A549 treated with ZK216348 at 1 μM for 4 hours (cell line): Measurements from ENCODE around the gene ZNF226. TPM values are rescaled to one million over a fixed set of nuclear protein-coding genes. Genes with fewer than 3 reads are reported as not detected.

Source experiments
- total RNA-seq: library from RNA; stranded (reverse); fragments of 200-300 nt; extraction: Qiagen RNA extraction; gene quantifications from 5 replicates; pipeline ENCODE4 v1.2.3, GENCODE V29; 2022; ENCODE audit warnings: low read depth

ZNF226 gene
- total RNA-seq = 18.9 to 29.1 TPM (median 22.7 TPM) in 5 replicates

GRCh38 chr19:44164673-44165512 lies at the start of gene ZNF226:
TSS of gene ZNF226 (plus strand) at chr19:44165100. CDS start at chr19:44170081, 4,981 bp downstream.

GRCh38 chr19:44141191-44142058 lies 23.5 kb upstream of the ZNF226 start, which contains the start of gene ZNF234:
TSS of gene ZNF234 (plus strand) at chr19:44141554. CDS start at chr19:44144633, 3,079 bp downstream.

GRCh38 chr19:44212250-44212865 lies 47.5 kb downstream of the ZNF226 start, which contains the start of gene ZNF227:
TSS of gene ZNF227 (plus strand) at chr19:44212532. CDS start at chr19:44217793, 5,261 bp downstream.

Other genes starting within 250 kb of the ZNF226 start
- 9.1 to 12.6 TPM (median 10.9 TPM) in 5 replicates for gene ZNF45, start 229.8 kb upstream of the ZNF226 start, total RNA-seq
- 0.31 to 1.1 TPM (median 0.65 TPM) in 5 replicates for gene ZNF221, start 213.9 kb upstream of the ZNF226 start, total RNA-seq
- 2.7 to 3.4 TPM (median 3.1 TPM) in 5 replicates for gene ZNF155, start 180.9 kb upstream of the ZNF226 start, total RNA-seq
- 2.2 to 3.2 TPM (median 2.8 TPM) in 5 replicates for gene ZNF230, start 162.1 kb upstream of the ZNF226 start, total RNA-seq
- gene ZNF222, start 139.7 kb upstream of the ZNF226 start, total RNA-seq = 3.0 to 4.6 TPM (median 4.2 TPM) in 5 replicates
- 1.7 to 3.4 TPM (median 2.8 TPM) in 5 replicates for gene ZNF223, start 113.1 kb upstream of the ZNF226 start, total RNA-seq
- 0.36 to 0.57 TPM (median 0.40 TPM) in 5 replicates for gene ZNF284, start 92.9 kb upstream of the ZNF226 start, total RNA-seq
- gene ZNF224, start 70.7 kb upstream of the ZNF226 start, total RNA-seq = 9.0 to 11.9 TPM (median 10.6 TPM) in 5 replicates
- 2.6 to 5.2 TPM (median 2.9 TPM) in 5 replicates for gene ZNF225, start 51.7 kb upstream of the ZNF226 start, total RNA-seq
- gene ZNF234, start 23.5 kb upstream of the ZNF226 start, total RNA-seq = 1.6 to 3.0 TPM (median 2.6 TPM) in 5 replicates
- 9.3 to 15.1 TPM (median 10.5 TPM) in 5 replicates for gene ZNF227, start 47.4 kb downstream of the ZNF226 start, total RNA-seq
- 0.31 to 1.2 TPM (median 0.95 TPM) in 5 replicates for gene ZNF233, start 94.8 kb downstream of the ZNF226 start, total RNA-seq
- gene ZNF235, start 139.9 kb downstream of the ZNF226 start, total RNA-seq = 2.9 to 4.1 TPM (median 3.3 TPM) in 5 replicates
- gene ZNF112, start 191.6 kb downstream of the ZNF226 start, total RNA-seq = 1.3 to 2.2 TPM (median 2.0 TPM) in 5 replicates
- 2.1 to 2.7 TPM (median 2.4 TPM) in 5 replicates for gene ZNF285, start 236.5 kb downstream of the ZNF226 start, total RNA-seq